ENCODE data around the gene TAF11L3. TPM values are rescaled to one million over a fixed set of nuclear protein-coding genes. Genes with fewer than 3 reads are reported as not detected.
"Not testable (repeated sequence)": the region's sequence is repeated elsewhere in the genome, so short reads cannot be mapped to it uniquely, and the experiment has no call there.

Gene TAF11L3
- total RNA-seq, 2 donors from 2014 or later: not detected

GRCh38 chr5:17511775-17512325 is 6.3 kb upstream of the TAF11L3 start:
- H3K27ac Mint-ChIP-seq: no peak overlapping the region
- H3K27me3 Mint-ChIP-seq (ENCODE audit: low read depth): no peaks in the 10 kb centered on the region
- DNase-seq (no peak), ATAC-seq (replicated peaks in 1 of 2) (no peak)
- no peaks in the 10 kb centered on the region for H3K4me1 Mint-ChIP-seq (ENCODE audit: low read depth)
- peaks cover 3 to 4% of the 10 kb centered on the region in 2 donors for H3K9me3 Mint-ChIP-seq
- no peak overlapping the region for H3K4me3 Mint-ChIP-seq
- no peaks in the 10 kb centered on the region for H3K36me3 Mint-ChIP-seq (ENCODE audit: insufficient read depth in 2 of 2)

GRCh38 chr5:17517526-17517925 is 641 bp upstream of the TAF11L3 start:
- ATAC-seq (replicated peaks in 1 of 2); H3K36me3 Mint-ChIP-seq (ENCODE audit: insufficient read depth in 2 of 2); DNase-seq; H3K9me3 Mint-ChIP-seq; H3K4me1 Mint-ChIP-seq (ENCODE audit: low read depth); H3K4me3 Mint-ChIP-seq; H3K27me3 Mint-ChIP-seq (ENCODE audit: low read depth); H3K27ac Mint-ChIP-seq: not testable (repeated sequence)

- not testable (repeated sequence) for DNase-seq; H3K4me1 Mint-ChIP-seq (ENCODE audit: low read depth); H3K36me3 Mint-ChIP-seq (ENCODE audit: insufficient read depth in 2 of 2); H3K4me3 Mint-ChIP-seq; H3K27ac Mint-ChIP-seq; ATAC-seq (replicated peaks in 1 of 2); H3K27me3 Mint-ChIP-seq (ENCODE audit: low read depth); H3K9me3 Mint-ChIP-seq
Measured at GRCh38 chr5:17519508-17519907, 1.3 kb downstream of the TAF11L3 start.

GRCh38 chr5:17521501-17521900 is 3.3 kb downstream of the TAF11L3 start, which contains the start of gene TAF11L4:
TSS of gene TAF11L4 (plus strand) at chr5:17521801.
- ATAC-seq (replicated peaks in 1 of 2); H3K27ac Mint-ChIP-seq; DNase-seq; H3K4me3 Mint-ChIP-seq; H3K36me3 Mint-ChIP-seq (ENCODE audit: insufficient read depth in 2 of 2); H3K27me3 Mint-ChIP-seq (ENCODE audit: low read depth); H3K9me3 Mint-ChIP-seq; H3K4me1 Mint-ChIP-seq (ENCODE audit: low read depth): not testable (repeated sequence)

GRCh38 chr5:17524935-17525334 is 6.8 kb downstream of the TAF11L3 start, which contains the start of gene TAF11L5:
TSS of gene TAF11L5 (plus strand) at chr5:17525235.
- not testable (repeated sequence) for H3K27me3 Mint-ChIP-seq (ENCODE audit: low read depth); H3K4me1 Mint-ChIP-seq (ENCODE audit: low read depth); H3K36me3 Mint-ChIP-seq (ENCODE audit: insufficient read depth in 2 of 2); H3K9me3 Mint-ChIP-seq; H3K27ac Mint-ChIP-seq; DNase-seq; ATAC-seq (replicated peaks in 1 of 2); H3K4me3 Mint-ChIP-seq

- H3K9me3 Mint-ChIP-seq; H3K4me3 Mint-ChIP-seq; ATAC-seq (replicated peaks in 1 of 2); H3K27ac Mint-ChIP-seq; H3K27me3 Mint-ChIP-seq (ENCODE audit: low read depth); H3K36me3 Mint-ChIP-seq (ENCODE audit: insufficient read depth in 2 of 2); H3K4me1 Mint-ChIP-seq (ENCODE audit: low read depth): not testable (repeated sequence)
- DNase-seq: peak in 1 of 2 donors; percentile 1
Measured at GRCh38 chr5:17526504-17526903, 8.3 kb downstream of the TAF11L3 start.

GRCh38 chr5:17528369-17528768 is 10.2 kb downstream of the TAF11L3 start, which contains the start of gene TAF11L6:
TSS of gene TAF11L6 (plus strand) at chr5:17528669.
- not testable (repeated sequence) for H3K36me3 Mint-ChIP-seq (ENCODE audit: insufficient read depth in 2 of 2); ATAC-seq (replicated peaks in 1 of 2); H3K4me3 Mint-ChIP-seq; H3K9me3 Mint-ChIP-seq; H3K27me3 Mint-ChIP-seq (ENCODE audit: low read depth); DNase-seq; H3K27ac Mint-ChIP-seq; H3K4me1 Mint-ChIP-seq (ENCODE audit: low read depth)

Other genes with a start within 250 kb of the TAF11L3 start
- gene TAF11L2, start 20.1 kb upstream of the TAF11L3 start, total RNA-seq: not detected
- not detected for gene TAF11L4, start 3.4 kb downstream of the TAF11L3 start, total RNA-seq
- gene TAF11L5, start 6.9 kb downstream of the TAF11L3 start, total RNA-seq: not detected
- gene TAF11L6, start 10.3 kb downstream of the TAF11L3 start, total RNA-seq: not detected
- not detected for gene TAF11L7, start 67.4 kb downstream of the TAF11L3 start, total RNA-seq
- not detected for gene TAF11L8, start 72.6 kb downstream of the TAF11L3 start, total RNA-seq
- not detected for gene TAF11L9, start 76.0 kb downstream of the TAF11L3 start, total RNA-seq
- gene TAF11L10, start 79.5 kb downstream of the TAF11L3 start, total RNA-seq: not detected
- not detected for gene TAF11L11, start 85.8 kb downstream of the TAF11L3 start, total RNA-seq
- not detected for gene TAF11L12, start 92.0 kb downstream of the TAF11L3 start, total RNA-seq
- gene TAF11L13, start 113.7 kb downstream of the TAF11L3 start, total RNA-seq: not detected
- gene TAF11L14, start 116.1 kb downstream of the TAF11L3 start, total RNA-seq: not detected

All from activated T-cell treated with anti-CD3 and anti-CD28 coated beads, Interleukin-2, amount 50 U/mL, for 72 hours (primary cell).